GM23338 (cell line): ENCODE results near the gene ANKRD6. TPM values are rescaled to one million over a fixed set of nuclear protein-coding genes. Genes with fewer than 3 reads are reported as not detected.

Experiments
- ATAC-seq: fragments of 200-7000 bp; cut with Tn5 transposase; 3 replicates; pipeline ENCODE4 v1.9.1; 2020
- DNase-seq: peaks from one replicate; pipeline ENCODE4 v3.0.0-alpha.2; 2015; ENCODE audit warnings: low spot score
- H2AFZ ChIP-seq: fragments of 200-600 bp; sonication (generic); 2 replicates; pipeline ENCODE4 v1.8.0; 2016; ENCODE audit warnings: antibody characterized with exemption, mild to moderate bottlenecking, moderate library complexity
- H3F3A ChIP-seq: fragments of 200-600 bp; sonication (generic); replicated peaks from 2 replicates; pipeline ENCODE4 v1.8.0; 2017; ENCODE audit warnings: antibody characterized with exemption, mixed run types, low read depth
- H3K27ac ChIP-seq: fragments of 200-600 bp; sonication (generic); 2 replicates; pipeline ENCODE4 v1.6.1; 2016; ENCODE audit warnings: low read depth
- H3K27me3 ChIP-seq: fragments of 200-600 bp; sonication (generic); 2 replicates; pipeline ENCODE4 v1.8.0; 2016; ENCODE audit warnings: mild to moderate bottlenecking, mixed run types, moderate library complexity; ENCODE audit not compliant: insufficient read depth
- H3K36me3 ChIP-seq: fragments of 200-600 bp; sonication (generic); 2 replicates; pipeline ENCODE4 v1.8.0; 2016; ENCODE audit warnings: mild to moderate bottlenecking; ENCODE audit not compliant: insufficient read depth
- H3K4me1 ChIP-seq: fragments of 200-600 bp; sonication (generic); 2 replicates; pipeline ENCODE4 v1.8.0; 2016; ENCODE audit warnings: mild to moderate bottlenecking, moderate library complexity; ENCODE audit not compliant: insufficient read depth
- H3K4me2 ChIP-seq: fragments of 200-600 bp; sonication (generic); 2 replicates; pipeline ENCODE4 v1.7.1; 2017; ENCODE audit warnings: mixed run types
- H3K4me3 ChIP-seq: fragments of 200-600 bp; sonication (generic); 2 replicates; pipeline ENCODE4 v1.6.1; 2016; ENCODE audit warnings: mixed run types
- H3K79me2 ChIP-seq: fragments of 200-600 bp; sonication (generic); replicated peaks from 2 replicates; pipeline ENCODE4 v1.8.0; 2017; ENCODE audit warnings: mild to moderate bottlenecking; ENCODE audit not compliant: insufficient read depth
- H3K9me2 ChIP-seq: fragments of 200-600 bp; sonication (generic); 2 replicates; pipeline ENCODE4 v1.8.0; 2017; ENCODE audit not compliant: insufficient read depth
- H4K20me1 ChIP-seq: fragments of 200-600 bp; sonication (generic); replicated peaks from 2 replicates; pipeline ENCODE4 v1.8.0; 2017; ENCODE audit warnings: mild to moderate bottlenecking; ENCODE audit not compliant: insufficient read depth
- H3K27ac Mint-ChIP-seq: 2 replicates; pipeline ENCODE4 v1.8.0; 2020; ENCODE audit warnings: inconsistent platforms, mild to moderate bottlenecking, moderate library complexity, mixed read lengths
- H3K27me3 Mint-ChIP-seq: 3 replicates; pipeline ENCODE4 v1.8.0; 2022; ENCODE audit warnings: low read depth, mild to moderate bottlenecking, moderate library complexity, mixed read lengths, inconsistent platforms; ENCODE audit not compliant: insufficient read depth, poor library complexity
- H3K36me3 Mint-ChIP-seq: 3 replicates; pipeline ENCODE4 v1.8.0; 2021; ENCODE audit warnings: low read depth, mild to moderate bottlenecking, inconsistent platforms, moderate library complexity, mixed read lengths
- H3K4me1 Mint-ChIP-seq: 3 replicates; pipeline ENCODE4 v1.8.0; 2020; ENCODE audit warnings: mild to moderate bottlenecking, inconsistent platforms, mixed read lengths
- H3K4me3 Mint-ChIP-seq: 3 replicates; pipeline ENCODE4 v1.8.0; 2021; ENCODE audit warnings: moderate library complexity, mild to moderate bottlenecking, inconsistent platforms, mixed read lengths
- H3K9me3 Mint-ChIP-seq: 3 replicates; pipeline ENCODE4 v1.8.0; 2020; ENCODE audit warnings: moderate library complexity, mild to moderate bottlenecking, inconsistent platforms, mixed read lengths
- ETS1 ChIP-seq: IDR thresholded peaks from 2 replicates; pipeline ENCODE4 v1.6.1; 2016; ENCODE audit warnings: antibody characterized with exemption
- EZH2phosphoT487 ChIP-seq: fragments of 200-600 bp; sonication (generic); IDR thresholded peaks from one replicate; pipeline ENCODE4 v1.8.1; 2018; ENCODE audit warnings: antibody characterized with exemption; ENCODE audit not compliant: unreplicated experiment
- JUNB ChIP-seq: IDR thresholded peaks from one replicate; pipeline ENCODE4 v1.6.1; 2016; ENCODE audit warnings: antibody characterized with exemption; ENCODE audit not compliant: unreplicated experiment
- NANOG ChIP-seq: IDR thresholded peaks from 2 replicates; pipeline ENCODE4 v1.6.1; 2016; ENCODE audit warnings: antibody characterized with exemption, borderline replicate concordance
- ZNF114 ChIP-seq: fragments of 250-450 bp; sonication (Bioruptor Pico); IDR thresholded peaks from 2 replicates; pipeline ENCODE4 v1.5.0; 2020; ENCODE audit warnings: mild to moderate bottlenecking, moderate library complexity
- polyA plus RNA-seq: library from polyadenylated mRNA; unstranded; fragments of >200 nt; fragmentation: Nextera tagmentation; extraction: Ambion mirVana; gene quantifications from 2 replicates; pipeline ENCODE4 v1.2.1, GENCODE V29; 2016
- total RNA-seq: library from RNA; depleted of rRNA; stranded (reverse); fragments of >200 nt; shearing (Covaris generic); gene quantifications from 2 replicates; pipeline ENCODE4 v1.2.3, GENCODE V29; 2014
- TF ChIP-seq, protein P1 (sequence below), 2 experiments: fragments of 200-600 bp in 1 of 2; sonication (generic) in 1 of 2; conservative IDR thresholded peaks; 2 replicates each; pipeline versions ENCODE4 v1.5.1 to v1.6.1; 2016 to 2017; ENCODE audit warnings: antibody characterized with exemption in 2 of 2, low read depth in 2 of 2, mild to moderate bottlenecking in 2 of 2, moderate library complexity in 1 of 2
- TF ChIP-seq, protein P2 (sequence below): IDR thresholded peaks from one replicate; pipeline ENCODE4 v1.6.1; 2018; ENCODE audit warnings: antibody characterized with exemption; ENCODE audit not compliant: unreplicated experiment

Gene ANKRD6
- total and polyA plus RNA-seq, 2 experiments from 2014 or later = 3.2 to 9.2 TPM

DNA sequence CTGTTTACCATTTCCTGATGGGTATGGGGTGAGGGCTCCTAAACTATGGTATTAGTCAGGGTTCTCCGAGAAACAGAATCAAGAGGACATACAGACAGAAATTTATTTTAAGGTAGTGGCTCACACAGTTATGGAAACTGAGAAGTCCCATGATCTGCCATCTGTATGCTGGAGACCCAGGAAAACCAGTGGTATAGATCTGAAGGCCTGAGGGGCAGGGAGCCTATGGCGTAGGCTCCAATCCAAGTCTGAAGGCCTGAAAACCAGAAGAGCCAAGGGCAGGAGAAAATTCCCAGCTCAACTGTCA is 93.6 kb downstream of the ANKRD6 start:
- Histone ChIP-seq H3K79me2 (no peaks in the 10 kb centered on the region), H3K4me3 (no peak overlapping the region), H4K20me1 (no peaks in the 10 kb centered on the region), H2AFZ (no peak overlapping the region), H3K9me2 (no peaks in the 10 kb centered on the region; the same call in 1 of the 2 replicates), H3K4me2 (no peak overlapping the region), H3K36me3 (no peaks in the 10 kb centered on the region), H3K27ac (no peak overlapping the region), H3F3A (no peaks in the 10 kb centered on the region), H3K4me1 (no peaks in the 10 kb centered on the region), H3K27me3 (no peaks in the 10 kb centered on the region)
- ATAC-seq (no peak), DNase-seq (no peak)
- Mint-ChIP-seq H3K9me3 (no peaks in the 10 kb centered on the region), H3K36me3 (no peaks in the 10 kb centered on the region), H3K4me1 (no peaks in the 10 kb centered on the region), H3K4me3 (no peak overlapping the region), H3K27ac (no peak overlapping the region), H3K27me3 (no peaks in the 10 kb centered on the region)
- TF ChIP-seq JUNB (no peak), NANOG (no peak), ZNF114 (CRISPR knock-in tag) (no peak), ETS1 (no peak)
- TF ChIP-seq, protein P1, sequence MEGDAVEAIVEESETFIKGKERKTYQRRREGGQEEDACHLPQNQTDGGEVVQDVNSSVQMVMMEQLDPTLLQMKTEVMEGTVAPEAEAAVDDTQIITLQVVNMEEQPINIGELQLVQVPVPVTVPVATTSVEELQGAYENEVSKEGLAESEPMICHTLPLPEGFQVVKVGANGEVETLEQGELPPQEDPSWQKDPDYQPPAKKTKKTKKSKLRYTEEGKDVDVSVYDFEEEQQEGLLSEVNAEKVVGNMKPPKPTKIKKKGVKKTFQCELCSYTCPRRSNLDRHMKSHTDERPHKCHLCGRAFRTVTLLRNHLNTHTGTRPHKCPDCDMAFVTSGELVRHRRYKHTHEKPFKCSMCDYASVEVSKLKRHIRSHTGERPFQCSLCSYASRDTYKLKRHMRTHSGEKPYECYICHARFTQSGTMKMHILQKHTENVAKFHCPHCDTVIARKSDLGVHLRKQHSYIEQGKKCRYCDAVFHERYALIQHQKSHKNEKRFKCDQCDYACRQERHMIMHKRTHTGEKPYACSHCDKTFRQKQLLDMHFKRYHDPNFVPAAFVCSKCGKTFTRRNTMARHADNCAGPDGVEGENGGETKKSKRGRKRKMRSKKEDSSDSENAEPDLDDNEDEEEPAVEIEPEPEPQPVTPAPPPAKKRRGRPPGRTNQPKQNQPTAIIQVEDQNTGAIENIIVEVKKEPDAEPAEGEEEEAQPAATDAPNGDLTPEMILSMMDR (conservative IDR thresholded peaks at IDR 0.05; ENCODE audit: low read depth in 2 of 2) = no peak
- TF ChIP-seq, protein P2, sequence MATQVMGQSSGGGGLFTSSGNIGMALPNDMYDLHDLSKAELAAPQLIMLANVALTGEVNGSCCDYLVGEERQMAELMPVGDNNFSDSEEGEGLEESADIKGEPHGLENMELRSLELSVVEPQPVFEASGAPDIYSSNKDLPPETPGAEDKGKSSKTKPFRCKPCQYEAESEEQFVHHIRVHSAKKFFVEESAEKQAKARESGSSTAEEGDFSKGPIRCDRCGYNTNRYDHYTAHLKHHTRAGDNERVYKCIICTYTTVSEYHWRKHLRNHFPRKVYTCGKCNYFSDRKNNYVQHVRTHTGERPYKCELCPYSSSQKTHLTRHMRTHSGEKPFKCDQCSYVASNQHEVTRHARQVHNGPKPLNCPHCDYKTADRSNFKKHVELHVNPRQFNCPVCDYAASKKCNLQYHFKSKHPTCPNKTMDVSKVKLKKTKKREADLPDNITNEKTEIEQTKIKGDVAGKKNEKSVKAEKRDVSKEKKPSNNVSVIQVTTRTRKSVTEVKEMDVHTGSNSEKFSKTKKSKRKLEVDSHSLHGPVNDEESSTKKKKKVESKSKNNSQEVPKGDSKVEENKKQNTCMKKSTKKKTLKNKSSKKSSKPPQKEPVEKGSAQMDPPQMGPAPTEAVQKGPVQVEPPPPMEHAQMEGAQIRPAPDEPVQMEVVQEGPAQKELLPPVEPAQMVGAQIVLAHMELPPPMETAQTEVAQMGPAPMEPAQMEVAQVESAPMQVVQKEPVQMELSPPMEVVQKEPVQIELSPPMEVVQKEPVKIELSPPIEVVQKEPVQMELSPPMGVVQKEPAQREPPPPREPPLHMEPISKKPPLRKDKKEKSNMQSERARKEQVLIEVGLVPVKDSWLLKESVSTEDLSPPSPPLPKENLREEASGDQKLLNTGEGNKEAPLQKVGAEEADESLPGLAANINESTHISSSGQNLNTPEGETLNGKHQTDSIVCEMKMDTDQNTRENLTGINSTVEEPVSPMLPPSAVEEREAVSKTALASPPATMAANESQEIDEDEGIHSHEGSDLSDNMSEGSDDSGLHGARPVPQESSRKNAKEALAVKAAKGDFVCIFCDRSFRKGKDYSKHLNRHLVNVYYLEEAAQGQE = no peak

DNA sequence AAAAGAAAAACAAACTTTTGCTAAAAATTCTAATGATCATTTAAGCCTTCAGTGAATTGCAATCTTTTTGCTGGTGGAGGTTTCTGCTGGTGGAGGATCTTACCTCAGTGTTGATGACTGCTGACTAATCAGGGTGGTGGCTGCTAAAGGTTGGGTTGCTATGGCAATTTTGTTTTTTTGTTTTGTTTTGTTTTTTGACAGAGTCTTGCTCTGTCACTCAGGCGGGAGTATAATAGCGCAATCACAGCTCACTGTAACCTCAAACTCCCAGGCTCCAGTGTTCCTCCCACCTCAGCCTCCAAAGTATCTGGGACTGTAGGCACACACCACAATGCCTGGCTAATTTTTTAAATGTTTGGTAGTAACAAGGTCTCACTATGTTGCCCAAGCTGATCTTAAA is 94.7 kb downstream of the ANKRD6 start:
- Mint-ChIP-seq H3K27me3 (no peaks in the 10 kb centered on the region), H3K4me3 (no peak overlapping the region), H3K36me3 (no peaks in the 10 kb centered on the region), H3K9me3 (no peaks in the 10 kb centered on the region), H3K27ac (no peak overlapping the region), H3K4me1 (no peaks in the 10 kb centered on the region)
- no peak overlapping the region for H3K4me3 ChIP-seq
- H2AFZ ChIP-seq = no peak overlapping the region
- H3K27ac ChIP-seq = no peak overlapping the region
- DNase-seq = no peak
- no peaks in the 10 kb centered on the region for H3F3A ChIP-seq
- no peak for ATAC-seq
- H3K9me2 ChIP-seq = no peaks in the 10 kb centered on the region; the same call in 1 of the 2 replicates
- no peaks in the 10 kb centered on the region for H3K4me1 ChIP-seq
- H3K4me2 ChIP-seq = no peak overlapping the region
- H3K36me3 ChIP-seq = no peaks in the 10 kb centered on the region
- H4K20me1 ChIP-seq = no peaks in the 10 kb centered on the region
- no peaks in the 10 kb centered on the region for H3K79me2 ChIP-seq
- no peaks in the 10 kb centered on the region for H3K27me3 ChIP-seq
- TF ChIP-seq, protein P2 = no peak
- TF ChIP-seq EZH2phosphoT487 (no peak), ZNF114 (CRISPR knock-in tag) (no peak)
